Measurements from ENCODE around the gene C5orf63.

DNA sequence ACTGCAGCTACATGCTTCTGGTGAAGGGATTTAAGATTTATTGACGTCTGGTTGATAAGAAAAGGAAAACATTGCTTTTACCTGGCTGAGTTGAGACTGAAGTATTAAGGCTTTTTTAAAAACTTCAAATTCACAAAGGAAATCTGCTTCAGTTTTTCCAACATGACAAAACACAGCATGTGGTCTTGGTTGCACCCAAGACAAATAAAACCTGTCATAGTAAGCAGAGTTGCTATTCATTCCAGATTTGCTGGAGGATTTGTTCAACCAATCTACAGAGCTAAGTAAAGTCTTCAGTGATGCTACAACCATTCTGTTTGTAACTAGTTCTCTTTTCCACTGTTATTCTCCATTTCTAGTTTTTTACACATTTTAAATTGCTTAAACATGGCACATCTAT, 11.3 kb downstream of the C5orf63 start:
- TF ChIP-seq, protein P1, sequence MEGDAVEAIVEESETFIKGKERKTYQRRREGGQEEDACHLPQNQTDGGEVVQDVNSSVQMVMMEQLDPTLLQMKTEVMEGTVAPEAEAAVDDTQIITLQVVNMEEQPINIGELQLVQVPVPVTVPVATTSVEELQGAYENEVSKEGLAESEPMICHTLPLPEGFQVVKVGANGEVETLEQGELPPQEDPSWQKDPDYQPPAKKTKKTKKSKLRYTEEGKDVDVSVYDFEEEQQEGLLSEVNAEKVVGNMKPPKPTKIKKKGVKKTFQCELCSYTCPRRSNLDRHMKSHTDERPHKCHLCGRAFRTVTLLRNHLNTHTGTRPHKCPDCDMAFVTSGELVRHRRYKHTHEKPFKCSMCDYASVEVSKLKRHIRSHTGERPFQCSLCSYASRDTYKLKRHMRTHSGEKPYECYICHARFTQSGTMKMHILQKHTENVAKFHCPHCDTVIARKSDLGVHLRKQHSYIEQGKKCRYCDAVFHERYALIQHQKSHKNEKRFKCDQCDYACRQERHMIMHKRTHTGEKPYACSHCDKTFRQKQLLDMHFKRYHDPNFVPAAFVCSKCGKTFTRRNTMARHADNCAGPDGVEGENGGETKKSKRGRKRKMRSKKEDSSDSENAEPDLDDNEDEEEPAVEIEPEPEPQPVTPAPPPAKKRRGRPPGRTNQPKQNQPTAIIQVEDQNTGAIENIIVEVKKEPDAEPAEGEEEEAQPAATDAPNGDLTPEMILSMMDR (IDR thresholded peaks at IDR 0.05): no peak
- no peak for TF ChIP-seq POLR2A (IDR thresholded peaks at IDR 0.05)
- no peak for TF ChIP-seq POLR2AphosphoS5 (IDR thresholded peaks at IDR 0.05)
